ENCODE results near the gene KAT6B.

KAT6B gene

DNA sequence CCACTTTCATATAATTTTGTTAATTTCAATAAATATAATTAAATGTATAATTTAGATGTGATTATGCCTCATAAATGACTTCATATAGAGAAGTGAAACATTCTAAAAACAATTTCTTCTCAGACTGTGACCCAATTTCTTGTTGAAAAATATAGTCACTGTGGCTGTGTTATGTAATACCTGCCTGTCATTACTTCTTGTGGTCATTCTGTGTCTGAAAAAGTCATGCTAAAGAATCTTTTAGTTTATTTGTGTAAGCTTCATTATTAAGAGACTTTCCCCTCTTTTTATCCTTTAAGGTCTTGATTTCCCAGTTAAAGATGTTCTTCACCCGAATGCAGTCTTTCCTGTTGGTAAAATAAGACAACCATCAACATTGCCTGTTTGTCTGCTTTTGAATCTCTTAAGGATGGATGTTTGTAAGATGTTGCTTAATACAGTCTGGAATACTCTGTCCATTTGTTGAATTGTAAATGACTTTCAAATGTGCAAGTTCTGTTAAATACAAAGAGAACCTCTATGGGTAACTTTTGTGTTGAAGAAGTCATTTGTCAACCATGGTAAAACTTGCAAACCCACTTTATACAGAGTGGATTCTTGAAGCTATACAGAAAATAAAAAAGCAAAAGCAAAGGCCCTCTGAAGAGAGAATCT is 16.0 kb downstream of the KAT6B start:
- H3K4me3 ChIP-seq (ENCODE audit: low read depth, low read length), result no peak overlapping the region
- no peak for DNase-seq (ENCODE audit: low read depth)
- TF ChIP-seq, protein P1, sequence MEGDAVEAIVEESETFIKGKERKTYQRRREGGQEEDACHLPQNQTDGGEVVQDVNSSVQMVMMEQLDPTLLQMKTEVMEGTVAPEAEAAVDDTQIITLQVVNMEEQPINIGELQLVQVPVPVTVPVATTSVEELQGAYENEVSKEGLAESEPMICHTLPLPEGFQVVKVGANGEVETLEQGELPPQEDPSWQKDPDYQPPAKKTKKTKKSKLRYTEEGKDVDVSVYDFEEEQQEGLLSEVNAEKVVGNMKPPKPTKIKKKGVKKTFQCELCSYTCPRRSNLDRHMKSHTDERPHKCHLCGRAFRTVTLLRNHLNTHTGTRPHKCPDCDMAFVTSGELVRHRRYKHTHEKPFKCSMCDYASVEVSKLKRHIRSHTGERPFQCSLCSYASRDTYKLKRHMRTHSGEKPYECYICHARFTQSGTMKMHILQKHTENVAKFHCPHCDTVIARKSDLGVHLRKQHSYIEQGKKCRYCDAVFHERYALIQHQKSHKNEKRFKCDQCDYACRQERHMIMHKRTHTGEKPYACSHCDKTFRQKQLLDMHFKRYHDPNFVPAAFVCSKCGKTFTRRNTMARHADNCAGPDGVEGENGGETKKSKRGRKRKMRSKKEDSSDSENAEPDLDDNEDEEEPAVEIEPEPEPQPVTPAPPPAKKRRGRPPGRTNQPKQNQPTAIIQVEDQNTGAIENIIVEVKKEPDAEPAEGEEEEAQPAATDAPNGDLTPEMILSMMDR (IDR thresholded peaks at IDR 0.05; ENCODE audit: low read depth, low read length, missing control alignments), result no peak

DNA sequence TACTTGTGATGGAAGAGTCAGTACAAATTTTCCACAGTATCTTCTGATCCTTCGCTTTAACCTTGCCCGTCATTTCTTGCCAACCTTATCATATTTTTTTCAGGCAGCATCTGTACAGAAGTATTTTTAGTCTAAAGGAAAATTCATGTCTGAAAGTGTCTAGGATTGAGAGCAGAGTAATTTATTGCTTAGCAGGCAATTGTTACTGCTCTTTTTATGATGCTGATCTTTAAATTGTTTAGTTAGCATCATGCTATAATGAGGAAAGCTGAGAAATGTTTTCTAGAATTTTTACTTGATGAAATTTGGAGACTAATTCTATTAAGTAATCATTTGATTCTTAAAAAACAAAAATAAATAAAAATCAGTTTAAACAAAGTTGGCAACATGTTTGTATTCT is 20.6 kb downstream of the KAT6B start:
- DNase-seq (ENCODE audit: low read depth), result no peak
- TF ChIP-seq, protein P1 (IDR thresholded peaks at IDR 0.05; ENCODE audit: low read depth, low read length, missing control alignments), result no peak
- H3K4me3 ChIP-seq (ENCODE audit: low read depth, low read length), result no peak overlapping the region

DNA sequence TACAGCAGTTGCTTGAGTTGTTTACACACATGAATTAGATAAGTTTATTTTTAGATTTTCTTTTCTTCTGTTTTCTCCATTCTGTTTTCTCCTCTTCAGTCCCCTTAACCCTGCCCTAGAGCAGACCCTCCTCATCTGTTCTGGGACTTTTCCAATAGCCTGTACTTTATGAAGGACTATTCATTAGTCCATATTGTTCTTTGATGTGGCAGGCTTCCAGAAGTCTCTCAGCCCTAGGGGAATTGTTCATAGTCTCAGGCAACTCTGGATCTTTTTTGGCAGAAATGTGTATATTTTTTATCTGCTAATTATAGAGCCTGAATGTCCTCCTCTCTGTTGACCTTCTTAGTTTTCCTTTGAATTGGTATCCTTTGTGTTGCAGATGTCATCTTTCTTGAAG is 25.4 kb downstream of the KAT6B start:
- DNase-seq (ENCODE audit: low read depth), result no peak
- no peak overlapping the region for H3K4me3 ChIP-seq (ENCODE audit: low read depth, low read length)
- TF ChIP-seq, protein P1 (IDR thresholded peaks at IDR 0.05; ENCODE audit: low read depth, low read length, missing control alignments), result no peak

DNA sequence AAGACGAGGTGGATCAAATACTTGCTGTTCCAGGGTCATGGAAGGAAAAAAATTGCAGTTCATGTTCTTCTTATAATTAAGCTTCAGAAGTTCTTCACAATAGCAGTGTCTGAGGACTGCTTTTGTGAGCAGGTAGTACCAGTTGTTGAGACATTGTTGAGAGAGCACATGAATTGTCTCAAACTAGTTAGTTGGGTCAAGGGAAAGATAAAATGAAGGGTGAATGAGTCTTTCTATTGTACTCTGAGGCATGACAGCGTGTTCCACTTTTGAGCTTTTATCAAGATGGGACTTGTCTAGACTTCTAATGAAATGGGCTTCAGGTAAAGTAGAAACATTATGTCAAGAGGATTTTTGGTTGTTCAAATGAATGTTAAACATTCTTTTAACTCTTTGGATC is 26.0 kb downstream of the KAT6B start:
- H3K4me3 ChIP-seq (ENCODE audit: low read depth, low read length), result no peak overlapping the region
- no peak for DNase-seq (ENCODE audit: low read depth)
- TF ChIP-seq, protein P1 (IDR thresholded peaks at IDR 0.05; ENCODE audit: low read depth, low read length, missing control alignments), result no peak

DNA sequence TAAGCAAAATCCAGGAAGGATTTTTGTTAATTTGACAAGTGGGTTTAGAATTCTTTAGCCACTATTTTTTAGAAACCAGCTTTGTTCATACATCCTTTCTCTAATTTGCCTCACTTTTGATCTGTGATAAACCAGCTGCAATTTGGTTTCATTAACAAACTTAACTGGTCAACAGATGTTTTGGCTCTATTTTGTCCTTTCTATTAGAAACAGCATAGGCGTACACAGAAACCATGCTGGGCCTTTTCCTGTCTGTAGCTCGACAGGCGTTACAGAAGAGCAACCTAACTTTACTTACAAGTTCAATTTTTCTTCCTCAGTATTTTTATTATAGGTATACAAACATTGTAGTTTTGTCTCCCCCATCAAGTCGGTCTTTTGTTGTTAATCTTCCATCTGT is 28.2 kb downstream of the KAT6B start:
- no peak overlapping the region for H3K4me3 ChIP-seq (ENCODE audit: low read depth, low read length)
- TF ChIP-seq, protein P1 (IDR thresholded peaks at IDR 0.05; ENCODE audit: low read depth, low read length, missing control alignments), result no peak
- no peak for DNase-seq (ENCODE audit: low read depth)

DNA sequence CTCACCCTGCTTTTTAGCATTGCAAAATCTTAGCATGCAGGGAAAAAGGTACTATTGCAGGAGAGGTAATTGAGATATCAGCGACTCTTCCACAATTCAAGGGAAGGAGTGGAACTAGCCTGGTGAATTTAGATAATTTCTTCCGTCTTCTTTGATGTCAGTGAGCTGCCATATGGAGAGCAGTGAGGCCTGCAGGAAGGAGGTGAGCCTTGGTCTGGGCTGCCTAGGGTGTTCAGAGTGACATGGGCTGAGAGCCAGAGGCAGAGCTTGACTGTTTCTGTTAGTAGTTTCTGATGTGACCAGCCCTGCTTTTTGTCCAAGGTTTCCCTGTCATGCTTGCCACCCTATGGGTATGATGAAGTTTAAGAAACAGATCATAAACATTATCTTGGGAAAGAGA is 28.6 kb downstream of the KAT6B start:
- DNase-seq (ENCODE audit: low read depth), result no peak
- no peak overlapping the region for H3K4me3 ChIP-seq (ENCODE audit: low read depth, low read length)
- TF ChIP-seq, protein P1 (IDR thresholded peaks at IDR 0.05; ENCODE audit: low read depth, low read length, missing control alignments), result no peak

DNA sequence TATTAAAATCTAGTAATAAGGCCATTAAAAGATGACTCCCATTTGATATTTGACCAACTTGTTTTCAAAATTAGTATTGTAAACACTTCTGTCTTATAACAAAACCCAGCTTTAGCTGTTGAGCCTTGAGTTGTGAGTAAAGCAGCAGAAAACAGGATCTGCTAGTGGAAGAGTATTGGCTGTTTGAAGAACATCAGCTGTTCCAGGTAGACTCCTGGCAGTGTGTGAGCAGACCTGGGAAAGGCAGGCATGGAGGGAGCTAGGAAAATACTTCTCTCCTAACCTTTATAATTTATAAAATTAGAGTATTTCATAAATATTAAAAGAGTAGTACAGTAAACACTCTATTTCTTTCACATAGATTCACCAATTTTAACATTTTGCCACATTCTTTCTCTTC is 29.0 kb downstream of the KAT6B start:
- TF ChIP-seq, protein P1 (IDR thresholded peaks at IDR 0.05; ENCODE audit: low read depth, low read length, missing control alignments), result no peak
- DNase-seq (ENCODE audit: low read depth), result no peak

More for the DNA sequence above, 29.0 kb downstream of the KAT6B start:
- H3K4me3 ChIP-seq (ENCODE audit: low read depth, low read length), result no peak overlapping the region

Data from GM12864 (cell line).